8988T (cell line): ENCODE results near the gene CEACAM8.
"Not testable (repeated sequence)": the region's sequence is repeated elsewhere in the genome, so short reads cannot be mapped to it uniquely, and the experiment has no call there.

Source experiments
- DNase-seq: peaks from one replicate; pipeline ENCODE4 v3.0.0; 2011

Gene CEACAM8

DNA sequence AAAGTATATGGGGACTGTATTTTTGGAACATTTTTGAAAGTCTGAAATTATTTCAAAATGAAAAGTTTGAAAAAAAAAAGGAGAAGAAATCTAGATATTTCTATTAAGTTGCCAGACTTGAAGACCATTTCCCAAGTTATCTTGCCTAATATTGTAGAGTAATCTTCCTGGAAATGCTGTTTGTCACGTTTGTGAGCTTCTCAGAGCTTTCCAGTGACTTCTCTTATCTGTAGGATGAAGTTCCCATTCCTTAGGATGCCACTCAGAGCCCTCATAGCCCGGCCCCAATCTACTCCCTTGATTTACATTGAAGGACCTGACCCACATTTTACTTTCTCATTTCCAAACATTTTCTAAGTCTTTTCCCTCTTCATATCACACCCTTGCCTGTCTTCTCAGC lies 23.6 kb downstream of the CEACAM8 start:
- no peak for DNase-seq

DNA sequence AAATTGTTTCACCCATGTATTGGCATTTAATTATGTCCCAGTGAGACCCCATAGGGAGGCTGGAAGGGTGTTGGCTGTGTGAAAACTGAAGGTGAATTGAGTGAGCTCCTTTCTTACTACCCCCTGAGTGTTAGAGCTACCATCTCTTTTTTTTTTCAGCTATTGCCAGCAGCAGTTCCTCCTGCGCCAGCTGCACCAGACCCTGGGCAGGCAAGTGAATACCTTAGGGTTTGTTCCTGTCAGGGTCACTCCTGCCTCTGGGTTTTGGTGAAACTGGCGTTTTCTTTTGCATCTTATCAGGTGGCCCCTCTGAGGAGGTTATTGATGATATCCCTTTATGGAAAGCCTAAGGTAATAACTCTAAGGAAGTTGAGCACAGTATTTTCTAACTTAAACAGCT lies 25.5 kb downstream of the CEACAM8 start:
- DNase-seq = no peak

DNA sequence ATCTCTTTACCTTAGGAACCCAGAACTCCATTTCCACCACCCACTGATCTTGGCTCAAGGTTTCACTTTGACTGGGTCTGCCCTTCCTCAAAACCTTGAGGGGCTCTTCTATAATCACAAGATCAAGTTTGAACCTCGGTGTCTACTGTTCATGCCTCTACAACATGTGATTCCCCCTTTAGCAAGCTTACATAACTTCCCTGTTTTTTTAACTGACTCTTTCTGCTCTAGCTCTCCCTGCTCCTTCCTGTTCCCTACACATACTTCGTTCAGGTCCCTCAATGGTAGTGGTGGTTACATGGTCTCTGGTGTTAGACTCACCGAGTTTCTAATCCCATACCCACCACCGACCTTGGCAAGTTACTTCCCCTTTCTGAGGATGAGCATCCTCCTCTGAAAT lies 26.7 kb downstream of the CEACAM8 start:
- DNase-seq = no peak

DNA sequence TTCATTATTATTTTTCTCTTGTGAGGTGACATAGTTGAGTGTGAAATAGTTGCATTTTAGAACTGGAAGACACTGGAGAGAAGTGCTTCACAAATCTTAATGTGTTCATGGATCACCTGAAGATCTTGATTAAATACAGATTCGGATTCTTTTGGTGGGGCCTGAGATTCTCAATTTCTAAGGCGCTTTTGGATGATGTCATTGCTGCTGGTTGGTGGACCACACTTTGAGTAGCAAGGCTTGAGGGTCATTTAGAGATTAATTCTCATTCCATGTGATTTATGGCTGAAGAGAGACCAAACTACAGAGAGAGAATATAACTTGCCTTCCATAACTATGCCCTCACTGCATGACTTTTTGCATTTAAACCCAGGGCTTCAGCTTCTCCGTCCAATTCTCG lies 27.2 kb downstream of the CEACAM8 start:
- DNase-seq = no peak

DNA sequence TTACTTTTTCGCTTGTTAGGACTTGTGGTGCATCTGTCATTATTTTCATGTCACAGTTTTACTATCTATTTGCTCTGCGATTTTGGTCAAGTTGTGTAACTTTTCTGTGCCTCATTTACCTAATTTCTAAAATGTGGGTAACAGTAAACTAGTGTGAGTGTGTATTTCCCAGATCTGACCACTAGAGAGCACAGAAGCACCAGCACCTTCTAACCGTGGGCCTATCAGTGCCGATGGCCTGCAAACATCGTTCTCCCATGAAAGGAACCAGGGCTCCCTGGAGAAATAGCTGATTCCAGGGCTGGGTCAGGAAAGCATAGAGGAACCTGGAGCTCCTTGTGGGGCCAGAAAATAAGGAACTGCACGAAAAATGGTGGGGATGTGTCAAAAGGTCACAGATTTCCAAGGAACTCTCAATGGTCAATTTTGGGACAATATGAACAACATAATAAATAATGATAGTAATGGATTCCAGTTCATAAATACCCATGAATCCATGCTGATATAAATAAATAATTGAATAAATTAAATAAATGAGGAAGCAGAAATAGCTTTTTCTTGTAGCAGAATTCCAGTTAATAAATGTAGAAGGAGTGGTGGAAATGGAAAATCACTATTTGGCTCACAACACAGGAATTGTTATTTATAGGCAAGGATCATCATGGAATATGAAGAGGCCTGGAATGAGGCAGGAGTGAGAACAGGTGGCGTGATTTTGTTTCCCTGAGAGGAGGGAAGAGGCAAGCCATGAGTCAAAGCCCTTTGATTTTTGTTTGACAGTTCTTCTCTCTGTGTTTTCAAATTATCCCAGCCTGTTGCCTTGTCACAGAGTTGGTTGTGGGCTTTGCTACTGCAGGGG lies 31.1 kb downstream of the CEACAM8 start:
- no peak for DNase-seq

DNA sequence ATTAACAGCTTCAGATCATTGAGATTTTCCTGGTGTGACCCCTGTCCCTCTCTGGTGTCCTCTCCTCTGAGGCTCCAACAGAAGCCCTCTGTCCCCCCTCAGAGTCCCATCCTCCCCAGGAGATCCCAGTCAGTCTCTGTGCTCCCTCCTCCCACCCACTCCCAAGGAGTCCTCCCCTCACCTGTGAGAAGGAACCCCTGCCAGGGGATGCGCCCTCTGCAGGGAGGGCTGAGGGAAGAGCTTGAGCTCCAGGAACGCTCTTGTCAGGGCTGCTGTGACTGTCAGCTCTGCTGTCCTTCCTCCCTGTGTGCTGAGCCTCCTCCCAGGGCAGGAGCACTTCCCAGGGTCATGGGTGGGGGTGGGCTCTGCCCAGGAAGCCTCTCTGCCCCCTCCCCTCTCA lies 33.2 kb downstream of the CEACAM8 start:
- no peak for DNase-seq

DNA sequence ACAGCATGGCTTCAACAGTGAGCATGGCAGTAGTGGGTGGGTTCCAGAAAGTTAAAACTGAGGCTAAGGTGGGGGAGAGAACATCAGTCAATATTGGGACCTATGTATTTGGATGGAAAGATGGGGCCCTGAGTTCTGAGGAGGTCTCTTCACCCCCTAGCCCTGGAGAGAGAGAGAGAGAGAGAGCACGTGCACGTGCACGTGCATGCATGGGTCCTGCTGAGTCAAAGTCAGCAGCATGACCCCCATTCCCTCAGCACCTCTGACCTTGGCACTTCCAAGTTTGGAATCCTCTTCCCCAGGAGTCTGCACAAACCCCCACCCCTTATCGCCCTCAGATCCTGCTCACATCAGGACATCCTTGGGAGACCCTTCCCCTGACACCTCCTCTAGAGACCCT lies 34.0 kb downstream of the CEACAM8 start:
- no peak for DNase-seq

DNA sequence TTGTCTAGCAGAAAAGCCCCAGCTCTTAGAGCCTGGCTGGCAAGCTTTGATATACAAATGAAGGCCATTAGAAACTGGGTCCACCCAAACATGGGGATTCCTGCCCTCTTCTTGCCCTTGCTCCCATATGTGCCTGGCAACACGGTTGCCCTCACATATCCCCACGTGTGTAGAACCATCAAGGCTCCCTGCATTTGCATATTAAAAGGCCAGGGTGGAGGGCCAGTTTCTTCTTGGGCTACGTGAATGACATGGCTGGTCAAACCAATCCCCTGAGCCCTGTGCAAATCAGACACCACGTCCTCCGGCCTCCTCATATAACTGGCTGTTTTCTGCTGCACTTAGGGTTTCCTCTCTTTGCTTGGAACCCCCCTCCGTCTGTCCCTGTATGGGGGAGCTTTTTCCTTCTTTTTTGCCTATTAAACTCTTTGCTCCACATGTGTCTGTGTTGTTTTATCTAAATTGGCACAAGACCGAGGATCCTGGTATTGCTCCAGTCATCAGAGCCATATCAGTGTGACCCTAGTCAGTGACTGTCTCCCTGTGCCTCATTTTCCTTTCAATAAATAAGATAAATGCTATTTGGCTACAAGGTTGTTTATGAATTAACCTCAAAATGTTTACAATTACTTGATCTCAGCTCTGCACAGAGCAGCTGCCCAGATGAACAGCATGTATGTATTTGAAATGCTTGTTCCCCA lies 36.1 kb downstream of the CEACAM8 start:
- no peak for DNase-seq

DNA sequence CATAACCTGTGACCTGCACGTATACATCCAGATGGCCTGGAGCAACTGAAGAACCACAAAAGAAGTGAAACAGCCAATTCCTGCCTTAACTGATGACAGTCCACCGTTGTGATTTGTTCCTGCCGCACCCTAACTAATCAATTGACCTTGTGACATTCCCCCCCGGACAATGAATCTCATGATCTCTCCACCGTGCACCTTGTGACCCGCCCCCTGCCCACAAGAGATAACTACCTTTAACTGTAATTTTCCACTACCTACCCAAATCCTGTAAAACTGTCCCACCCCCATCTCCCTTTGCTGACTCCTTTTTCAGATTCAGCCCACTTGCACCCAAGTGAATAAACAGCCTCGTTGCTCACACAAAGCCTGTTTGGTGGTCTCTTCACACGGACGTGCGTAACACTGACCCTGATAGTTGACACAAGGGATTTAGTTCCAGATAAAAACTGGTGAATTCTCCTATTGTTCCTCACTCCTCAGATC lies 37.3 kb downstream of the CEACAM8 start:
- DNase-seq = not testable (repeated sequence)

DNA sequence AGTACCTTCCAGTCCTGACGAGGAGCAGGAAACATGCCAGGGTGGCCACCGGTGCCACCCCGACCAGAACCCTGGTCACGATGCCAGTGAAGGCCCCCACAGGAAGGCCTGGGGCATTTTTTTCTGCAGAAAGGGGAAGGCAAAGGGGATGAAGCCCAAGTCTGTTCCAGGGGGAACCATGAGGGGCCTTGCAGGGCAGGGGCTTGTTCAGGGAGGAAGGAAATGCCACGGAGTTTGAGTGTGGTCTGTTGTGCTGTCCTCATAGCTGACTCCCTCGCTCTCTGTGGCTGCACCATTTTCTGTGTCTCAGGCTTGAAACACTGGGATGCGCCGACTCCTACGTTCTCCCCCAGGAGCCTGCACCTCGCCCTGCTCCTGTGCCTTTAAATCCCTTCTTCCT lies 38.9 kb downstream of the CEACAM8 start:
- no peak for DNase-seq

DNA sequence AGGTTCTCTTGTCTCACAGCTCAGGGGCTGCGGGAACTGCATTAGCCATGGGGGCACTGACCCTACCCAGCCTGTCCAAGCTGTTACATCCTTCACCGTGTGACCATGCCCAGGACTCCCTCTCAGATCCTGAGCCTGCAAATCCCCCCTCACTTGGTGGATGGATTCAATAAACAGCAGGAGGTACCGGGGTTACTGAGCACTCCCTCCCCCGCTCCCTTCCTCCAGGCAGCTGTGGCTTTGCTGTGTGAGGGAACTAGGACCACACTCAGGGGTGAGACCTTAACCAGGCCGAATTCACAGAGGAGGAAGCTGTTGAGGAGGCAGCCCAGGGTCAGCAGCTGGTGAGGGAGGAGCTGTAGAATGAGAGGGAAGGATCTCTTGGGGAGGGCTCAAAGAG lies 39.4 kb downstream of the CEACAM8 start:
- DNase-seq = no peak

DNA sequence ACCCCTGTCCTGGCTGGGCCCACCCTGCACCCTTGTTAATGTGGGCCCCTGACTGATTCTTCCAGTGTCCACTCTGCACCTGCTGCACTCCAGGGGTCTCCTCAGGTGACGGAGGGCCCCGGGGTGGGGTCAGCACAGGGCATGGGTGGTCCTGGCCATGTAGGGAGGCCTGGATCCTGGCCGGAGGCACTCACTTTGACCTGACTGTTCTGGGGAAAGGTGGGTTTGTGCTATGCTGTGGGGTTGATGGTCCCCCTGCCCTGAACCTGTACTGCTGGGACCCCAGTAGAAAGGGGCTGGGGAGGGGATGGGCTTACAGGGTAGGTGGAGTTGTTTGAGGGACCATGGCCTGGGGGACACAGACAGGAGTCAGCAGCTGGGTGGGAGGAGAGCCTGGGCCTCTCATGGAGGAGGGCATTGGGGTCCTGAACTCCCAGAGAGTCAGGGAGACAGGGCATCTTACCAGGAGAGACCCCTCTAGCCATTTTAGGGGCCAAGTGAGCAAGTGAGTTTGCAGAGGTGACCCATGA lies 40.6 kb downstream of the CEACAM8 start:
- DNase-seq = no peak

DNA sequence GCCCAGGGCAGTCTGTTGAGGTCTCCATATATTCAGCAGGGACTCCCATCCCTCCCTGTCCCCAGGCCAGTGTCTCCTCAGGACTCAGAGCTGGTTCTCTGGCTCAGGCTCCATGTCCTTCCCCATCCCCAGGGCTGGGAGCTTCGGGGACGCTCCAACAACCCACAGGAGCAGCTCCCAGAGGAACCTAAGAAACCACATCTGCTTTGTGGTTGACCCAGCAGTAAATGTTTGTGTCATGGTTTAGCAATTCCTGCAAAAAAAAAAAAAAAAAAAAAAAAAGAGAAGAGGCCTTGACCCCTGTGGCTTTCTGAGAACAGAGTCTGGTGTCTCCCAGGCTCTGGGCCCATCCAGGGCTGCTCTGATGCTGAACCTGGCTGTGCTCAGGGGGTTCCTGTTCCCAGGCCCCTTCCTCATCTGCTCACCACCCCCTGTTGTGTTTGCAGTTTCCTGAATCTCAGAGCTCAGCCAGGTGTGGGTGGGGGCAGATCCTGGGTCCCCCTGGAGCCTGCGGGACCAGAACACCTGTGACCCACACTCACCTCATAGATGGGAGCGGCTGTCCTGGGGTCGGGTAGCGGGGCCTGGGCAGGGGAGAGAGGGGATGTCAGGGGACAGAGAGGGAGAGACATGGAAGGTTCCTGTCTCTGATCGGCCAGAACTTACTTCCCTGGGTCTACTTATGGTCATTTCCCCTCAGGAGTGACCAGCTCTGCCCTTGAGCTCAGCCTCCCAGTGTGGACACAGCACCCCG lies 41.3 kb downstream of the CEACAM8 start:
- no peak for DNase-seq

DNA sequence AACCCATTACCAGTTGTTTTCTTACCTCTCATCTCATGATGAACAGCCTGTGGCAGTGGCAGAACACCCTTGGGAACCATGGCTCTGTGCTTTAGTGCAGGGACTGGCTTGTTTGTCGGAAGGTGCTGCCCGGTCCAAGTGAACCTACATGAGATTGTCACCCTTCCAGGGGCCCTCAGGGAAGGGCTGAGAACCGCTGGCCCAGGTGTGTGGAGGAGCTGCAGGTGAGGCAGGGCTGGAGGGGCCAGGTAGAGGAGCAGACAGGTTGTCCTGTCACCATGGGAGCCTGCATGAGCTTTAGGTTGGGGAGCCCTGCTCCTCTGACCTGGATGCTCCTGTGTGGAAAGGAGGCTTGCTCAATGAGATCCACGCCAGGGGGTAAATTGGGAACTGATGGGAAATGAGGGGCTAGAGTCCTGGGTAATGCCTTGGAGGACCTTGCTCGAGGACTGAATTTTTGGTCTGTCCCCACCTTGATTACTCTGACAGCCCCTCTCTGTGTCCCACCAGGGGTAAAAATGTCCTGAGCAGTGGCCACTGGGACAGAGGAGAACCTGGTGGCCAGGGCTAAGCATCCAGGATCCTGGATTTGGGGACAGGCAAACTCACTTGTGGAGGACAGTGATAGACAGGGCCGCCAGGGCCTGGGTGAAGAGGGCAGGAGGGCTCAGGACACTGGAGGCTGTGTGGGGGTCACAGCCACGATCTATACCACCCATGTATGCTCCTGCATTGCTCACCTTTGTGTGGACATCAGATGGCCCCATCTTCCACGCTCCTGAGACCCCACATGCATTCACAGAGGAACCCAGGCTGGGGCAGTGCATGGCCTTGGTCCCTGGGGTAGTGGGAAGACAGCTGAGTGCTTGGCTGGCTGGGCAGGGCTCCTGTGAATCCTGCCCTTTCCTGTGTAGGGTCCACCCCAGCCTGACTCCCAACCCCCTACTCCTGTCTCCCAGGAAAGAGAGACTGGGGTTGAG lies 42.3 kb downstream of the CEACAM8 start:
- DNase-seq = no peak

DNA sequence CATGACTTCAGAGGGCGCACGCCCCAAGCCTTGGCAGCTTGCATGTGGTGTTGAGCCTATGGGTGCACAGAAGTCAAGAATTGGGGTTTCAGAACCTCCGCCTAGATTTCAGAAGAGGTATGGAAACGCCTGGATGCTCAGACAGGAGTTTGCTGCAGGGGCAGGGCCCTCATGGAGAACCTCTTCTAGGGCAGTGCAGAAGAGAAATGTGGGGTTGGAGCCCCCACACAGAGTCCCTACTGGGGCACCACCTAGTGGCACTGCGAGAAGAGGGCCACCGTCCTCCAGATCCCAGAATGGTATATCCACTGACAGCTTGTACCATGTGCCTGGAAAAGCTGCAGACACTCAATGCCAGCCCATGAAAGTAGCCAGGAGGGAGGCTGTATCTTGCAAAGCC lies 44.2 kb downstream of the CEACAM8 start:
- DNase-seq = not testable (repeated sequence)

DNA sequence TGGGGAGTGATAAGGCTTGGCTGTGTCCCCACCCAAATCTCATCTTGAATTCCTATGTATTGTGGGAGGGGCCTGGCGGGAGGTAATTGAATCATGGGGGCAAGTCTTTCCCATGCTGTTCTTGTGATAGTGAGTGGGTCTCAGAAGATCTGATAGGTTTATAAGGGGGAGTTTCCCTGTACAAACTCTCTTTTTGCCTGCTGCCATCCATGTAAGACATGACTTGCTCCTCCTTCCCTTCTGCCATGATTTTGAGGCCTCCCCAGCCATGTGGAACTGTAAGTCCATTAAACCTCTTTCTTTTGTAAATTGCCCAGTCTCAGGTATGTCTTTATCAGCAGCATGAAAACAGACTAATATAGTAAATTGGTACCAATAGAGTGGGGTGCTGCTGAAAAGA lies 45.7 kb downstream of the CEACAM8 start:
- not testable (repeated sequence) for DNase-seq

DNA sequence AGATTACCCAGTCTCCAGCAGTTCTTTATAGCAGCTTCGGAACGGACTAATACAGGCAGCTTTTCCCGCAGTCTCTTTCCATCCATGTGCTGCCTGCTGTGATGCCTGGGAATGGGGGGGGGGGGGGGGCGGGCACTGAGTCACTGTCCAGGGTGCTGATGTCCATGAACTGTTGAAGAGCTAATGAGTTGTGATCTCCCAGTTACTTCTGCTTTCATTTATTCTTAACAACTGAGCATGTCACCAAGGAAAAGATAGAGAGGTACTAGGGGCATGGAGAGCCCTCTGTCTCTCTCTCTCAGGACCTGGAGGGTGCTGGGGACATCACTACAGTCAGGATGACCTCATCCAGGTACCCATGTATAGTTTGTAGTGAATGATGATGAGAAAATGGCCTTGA lies 46.2 kb downstream of the CEACAM8 start:
- no peak for DNase-seq

DNA sequence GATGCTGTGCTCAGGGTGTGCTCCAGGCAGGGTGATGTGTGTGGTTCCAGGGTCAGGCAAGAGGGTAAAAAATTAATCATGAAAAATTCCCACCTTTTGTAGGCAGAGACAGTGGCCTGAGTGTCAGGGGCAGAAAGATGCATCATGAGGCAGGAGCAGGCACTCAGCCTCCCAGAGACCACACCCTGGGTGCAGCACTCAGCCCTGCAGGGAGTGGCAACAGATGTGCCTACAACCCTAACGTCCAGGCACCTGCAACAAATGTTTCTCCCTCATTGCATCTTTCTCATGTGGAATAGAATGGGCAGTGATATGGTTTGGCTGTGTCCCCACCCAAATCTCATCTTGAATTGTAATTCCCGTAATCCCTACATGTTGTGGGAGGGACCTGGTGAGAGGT lies 46.8 kb downstream of the CEACAM8 start:
- DNase-seq = no peak

DNA sequence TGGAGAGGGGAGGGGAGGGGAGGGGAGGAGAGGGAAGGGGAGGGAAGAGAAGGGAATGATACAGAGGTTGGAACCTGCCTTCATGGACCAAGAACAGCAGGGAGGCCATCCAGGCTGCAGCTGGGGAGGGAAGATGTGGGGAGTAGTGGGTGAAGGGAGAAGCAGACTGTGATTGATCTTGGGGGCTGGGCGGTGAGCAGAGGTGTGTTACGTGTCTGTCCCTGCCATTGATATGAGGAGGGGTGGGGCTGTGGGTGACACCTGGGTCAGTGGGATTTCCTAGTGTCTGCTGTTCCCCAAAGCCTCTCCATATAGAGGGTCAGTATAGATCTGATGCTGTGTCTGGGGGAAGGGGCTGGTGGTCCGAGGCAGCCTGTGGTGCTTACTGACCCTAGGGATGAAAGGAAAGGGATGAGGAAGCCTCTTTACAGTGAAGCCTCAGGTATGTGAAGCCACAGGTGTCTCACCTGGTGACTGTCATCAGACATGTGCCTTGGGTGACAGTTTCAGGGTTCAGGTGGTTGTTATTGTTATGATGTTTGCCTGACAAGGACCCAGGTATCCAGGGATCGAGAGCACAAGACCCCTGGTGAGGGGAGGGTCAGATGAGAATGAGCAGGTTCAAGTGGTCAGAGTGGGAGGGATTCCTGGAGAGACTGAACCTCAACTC lies 47.8 kb downstream of the CEACAM8 start:
- no peak for DNase-seq

DNA sequence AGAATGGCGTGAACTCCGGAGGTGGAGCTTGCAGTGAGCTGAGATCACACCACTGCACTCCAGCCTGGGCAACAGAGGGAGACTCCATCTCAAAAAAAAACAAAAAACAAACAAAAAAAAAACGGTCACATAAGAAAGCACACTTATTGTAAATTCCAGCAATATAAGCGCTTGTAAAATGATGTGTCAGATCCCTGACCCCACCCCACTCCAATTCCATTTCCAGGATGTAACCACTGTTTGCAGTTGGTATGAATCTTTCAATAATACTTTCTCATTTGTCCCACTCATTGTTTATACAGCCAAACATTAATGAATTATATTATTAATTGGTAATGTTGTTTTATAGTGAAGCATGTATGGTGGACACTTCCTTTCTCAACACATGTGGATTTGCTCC lies 50.6 kb downstream of the CEACAM8 start:
- no peak for DNase-seq

DNA sequence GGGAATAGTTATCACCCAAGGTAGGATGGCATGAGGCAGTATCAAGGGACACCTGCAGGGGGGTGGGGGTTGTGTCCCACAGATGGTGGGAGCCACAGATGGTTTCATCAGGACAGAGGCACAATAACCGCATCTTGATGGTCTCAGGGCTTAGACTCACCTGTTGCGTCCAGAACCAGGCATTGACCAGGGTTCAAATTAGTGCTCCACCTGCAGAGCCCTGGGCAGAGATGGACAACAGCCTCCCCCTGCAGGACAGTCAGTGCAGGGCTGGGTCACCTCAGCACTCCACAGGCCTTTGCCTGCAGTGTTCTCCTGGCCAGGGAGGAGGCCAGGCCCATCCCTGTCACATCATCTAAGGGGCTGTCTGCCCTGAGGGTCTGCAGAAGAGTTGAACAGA lies 51.9 kb downstream of the CEACAM8 start:
- no peak for DNase-seq
